ENCODE measurements around the gene GRB2. TPM values are rescaled to one million over a fixed set of nuclear protein-coding genes. Genes with fewer than 3 reads are reported as not detected.

Gene GRB2
- total RNA-seq, 1 experiment from 2014 or later, result 134 TPM

- DNase-seq (ENCODE audit: low read depth), result no peak
Measured at GRCh38 chr17:75288770-75289114, 116.7 kb downstream of the GRB2 start.

- no peak for DNase-seq (ENCODE audit: low read depth)
Measured at GRCh38 chr17:75288359-75288758, 117.1 kb downstream of the GRB2 start.

GRCh38 chr17:75287221-75287620, 118.3 kb downstream of the GRB2 start:
- no peak for DNase-seq (ENCODE audit: low read depth)

GRCh38 chr17:75285123-75285522, 120.4 kb downstream of the GRB2 start:
- DNase-seq (ENCODE audit: low read depth), result no peak

- peak; percentile 44 for DNase-seq (ENCODE audit: low read depth)
Measured at GRCh38 chr17:75280189-75280588, 125.3 kb downstream of the GRB2 start.

GRCh38 chr17:75277664-75278071, 127.8 kb downstream of the GRB2 start:
- no peak for DNase-seq (ENCODE audit: low read depth)

GRCh38 chr17:75273977-75274708, 131.3 kb downstream of the GRB2 start:
- DNase-seq (ENCODE audit: low read depth), result peak; percentile 50

- no peak for DNase-seq (ENCODE audit: low read depth)
Measured at GRCh38 chr17:75272848-75273184, 132.7 kb downstream of the GRB2 start.

GRCh38 chr17:75271955-75272847, 133.3 kb downstream of the GRB2 start:
- no peak for DNase-seq (ENCODE audit: low read depth)

- DNase-seq (ENCODE audit: low read depth), result peak; percentile 66
Measured at GRCh38 chr17:75271233-75271954, 134.1 kb downstream of the GRB2 start.

- no peak for DNase-seq (ENCODE audit: low read depth)
Measured at GRCh38 chr17:75270966-75271232, 134.6 kb downstream of the GRB2 start, which contains the start of gene MIF4GD. MIF4GD (minus strand) TSS chr17:75271231; CDS start chr17:75270195, 1,036 bp downstream.

GRCh38 chr17:75270218-75270965, 135.1 kb downstream of the GRB2 start:
- DNase-seq (ENCODE audit: low read depth), result peak; percentile 67

- DNase-seq (ENCODE audit: low read depth), result no peak
Measured at GRCh38 chr17:75269844-75270217, 135.6 kb downstream of the GRB2 start.

Small RNA genes lying within 50 kb of the gene (small RNA-seq; reads per million reads assigned to genes)
- gene MIR3678 (not detected), gene RF00019 (not detected), gene RNU6-938P (not detected)

Other genes starting within 250 kb of the GRB2 start
- 314 and 319 TPM in 2 replicates for gene SUMO2, start 222.7 kb downstream of the GRB2 start, total RNA-seq (2014; rRNA removed; shearing (Covaris generic))
- 45.1 and 45.6 TPM in 2 replicates for gene NUP85, start 200.0 kb downstream of the GRB2 start, total RNA-seq (2014; rRNA removed; shearing (Covaris generic))
- 14.9 and 15.4 TPM in 2 replicates for gene GGA3, start 144.1 kb downstream of the GRB2 start, total RNA-seq (2014; rRNA removed; shearing (Covaris generic))
- 123 and 139 TPM in 2 replicates for gene MRPS7, start 143.8 kb downstream of the GRB2 start, total RNA-seq (2014; rRNA removed; shearing (Covaris generic))
- 13.1 and 20.7 TPM in 2 replicates for gene MIF4GD, start 134.4 kb downstream of the GRB2 start, total RNA-seq (2014; rRNA removed; shearing (Covaris generic))
- gene SLC25A19, start 116.2 kb downstream of the GRB2 start, total RNA-seq (2014; rRNA removed; shearing (Covaris generic)), result 31.1 and 32.0 TPM in 2 replicates
- 22.8 and 24.0 TPM in 2 replicates for gene TMEM94, start 51.0 kb upstream of the GRB2 start, total RNA-seq (2014; rRNA removed; shearing (Covaris generic))
- gene CASKIN2, start 109.9 kb upstream of the GRB2 start, total RNA-seq (2014; rRNA removed; shearing (Covaris generic)), result 6.7 and 7.4 TPM in 2 replicates
- 35.9 and 38.8 TPM in 2 replicates for gene TSEN54, start 110.8 kb upstream of the GRB2 start, total RNA-seq (2014; rRNA removed; shearing (Covaris generic))
- gene LLGL2, start 120.0 kb upstream of the GRB2 start, total RNA-seq (2014; rRNA removed; shearing (Covaris generic)), result not detected in 2 replicates
- 0.93 and 1.4 TPM in 2 replicates for gene MYO15B, start 182.1 kb upstream of the GRB2 start, total RNA-seq (2014; rRNA removed; shearing (Covaris generic))
- gene SMIM5, start 227.8 kb upstream of the GRB2 start, total RNA-seq (2014; rRNA removed; shearing (Covaris generic)), result not detected in 2 replicates